ENCODE measurements around the gene ZNF839. TPM values are rescaled to one million over a fixed set of nuclear protein-coding genes. Genes with fewer than 3 reads are reported as not detected.

The ZNF839 gene
- 10.7 and 12.9 TPM in 2 replicates for total RNA-seq

DNA sequence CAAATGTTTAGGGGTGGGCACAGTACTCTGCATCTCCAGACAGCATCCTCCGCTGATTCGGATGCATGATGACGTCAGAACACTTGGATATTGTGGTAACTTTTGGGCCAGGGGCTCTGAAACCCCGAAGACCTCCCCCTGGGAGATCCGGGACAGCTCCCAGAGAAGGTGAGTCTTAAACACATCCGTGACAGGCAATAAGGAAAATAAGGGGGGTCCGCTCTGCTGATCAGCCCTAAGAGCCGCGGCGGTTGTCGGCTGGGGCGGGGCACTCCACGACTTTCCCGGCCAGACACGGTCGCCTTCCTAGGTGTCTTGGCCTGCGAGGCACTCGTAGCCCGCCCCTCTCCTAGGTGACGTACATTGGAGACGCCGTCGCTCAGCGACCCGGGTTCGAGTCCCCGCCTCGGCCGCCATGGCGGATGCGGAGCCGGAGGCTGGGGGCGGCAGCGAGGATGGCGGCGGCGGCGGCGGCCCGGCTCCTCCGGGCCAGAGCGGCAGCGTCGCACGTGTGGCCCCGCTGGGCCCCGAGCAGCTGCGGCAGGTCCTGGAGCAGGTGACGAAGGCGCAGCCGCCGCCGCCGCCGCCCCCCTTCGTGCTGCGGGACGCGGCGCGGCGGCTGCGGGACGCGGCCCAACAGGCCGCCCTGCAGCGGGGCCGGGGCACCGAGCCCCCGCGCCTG is at the start of gene ZNF839:
TSS of gene ZNF839 (plus strand) at position 396 of the 682 bp plus-strand sequence. CDS start at position 416, 20 bp downstream.

DNA sequence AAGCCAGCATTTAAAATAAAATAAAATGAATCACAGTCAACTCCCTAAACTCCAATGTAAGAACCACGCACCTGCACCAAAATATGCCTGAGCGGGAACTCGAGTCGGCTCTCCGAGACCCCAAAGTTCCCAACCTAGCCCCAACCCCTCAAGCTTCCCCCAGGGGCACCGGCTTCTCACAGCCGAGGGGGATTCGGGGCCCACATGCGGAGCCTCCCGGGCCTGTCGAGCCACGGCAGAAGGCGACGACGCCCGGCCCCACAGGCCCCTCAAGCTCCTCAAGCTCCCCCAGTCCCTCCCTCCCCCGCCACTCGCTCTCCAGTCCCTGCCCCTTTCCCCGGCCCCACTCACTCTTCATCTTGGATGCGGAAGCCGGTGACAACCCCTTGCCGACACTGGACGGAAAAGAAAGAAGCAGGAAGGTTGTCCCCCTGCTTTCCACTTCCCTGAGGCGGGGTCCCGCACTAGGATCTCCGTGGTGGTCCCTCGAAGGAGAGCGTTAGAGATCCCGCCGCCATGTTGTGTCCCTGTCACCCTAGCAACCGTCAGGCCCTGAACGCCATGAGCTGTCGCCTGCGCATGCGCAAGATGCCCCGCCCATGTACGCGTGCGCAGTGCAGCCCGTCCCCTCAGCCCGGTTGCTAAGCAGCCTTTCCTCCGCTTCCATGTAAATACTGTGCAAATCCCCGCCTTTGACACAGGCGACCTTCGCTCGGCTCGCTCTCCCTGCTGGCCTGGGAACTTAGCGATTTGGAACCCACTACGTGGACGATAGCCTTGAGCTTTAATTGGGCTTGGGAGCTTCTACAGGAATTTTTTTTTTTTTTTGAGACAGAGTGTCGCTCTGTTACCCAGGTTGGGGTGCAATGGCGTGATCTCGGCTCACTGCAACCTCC is 14.7 kb upstream of the ZNF839 start, which contains the start of gene MOK:
TSS of gene MOK (minus strand) at position 554 of the 896 bp plus-strand sequence. CDS start at position 358, 196 bp downstream.

DNA sequence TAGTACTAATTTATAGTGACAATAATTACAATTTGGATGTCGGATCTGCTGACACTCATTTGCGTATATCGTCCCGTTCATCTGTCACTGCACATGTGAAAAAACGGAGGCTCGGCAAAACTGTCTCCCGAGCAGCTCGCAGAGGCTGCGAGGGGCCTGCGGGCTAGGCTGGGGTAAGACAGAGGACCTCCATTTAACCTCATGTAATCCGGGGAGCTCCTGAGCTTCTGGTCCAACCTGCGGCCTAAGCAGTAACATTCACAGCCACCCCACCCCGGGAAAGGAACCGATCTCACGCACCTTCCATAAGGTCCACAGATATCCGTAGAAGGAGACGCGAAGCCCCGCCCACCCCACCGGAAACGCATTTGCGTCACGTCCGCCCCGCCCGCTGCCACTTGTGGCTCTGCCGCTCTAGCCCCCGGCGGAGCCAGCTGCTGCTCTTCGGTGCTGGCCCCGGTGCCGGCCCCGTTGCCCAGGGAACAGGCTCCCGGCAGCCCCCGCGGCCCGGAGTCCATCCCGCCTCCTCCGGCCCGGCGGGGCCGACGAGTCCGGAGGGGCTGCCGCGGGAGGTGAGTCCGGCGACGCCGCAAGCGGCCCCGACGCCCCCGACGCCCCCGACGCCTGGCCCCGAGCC is 43.1 kb downstream of the ZNF839 start, which contains the start of the genes CINP and TECPR2:
TSS of gene CINP (minus strand) at position 346 of the 637 bp plus-strand sequence. CDS start at position 307, 39 bp downstream.
TSS of gene TECPR2 (plus strand) at position 397 of the 637 bp plus-strand sequence. CDS start 13,781 bp downstream, outside the sequence.

Other genes with a start within 250 kb of the ZNF839 start
- gene HSP90AA1, start 232.7 kb upstream of the ZNF839 start, total RNA-seq: 546 and 628 TPM in 2 replicates
- gene WDR20, start 179.8 kb upstream of the ZNF839 start, total RNA-seq: 15.1 and 16.7 TPM in 2 replicates
- 10.4 and 10.8 TPM in 2 replicates for gene MOK, start 14.6 kb upstream of the ZNF839 start, total RNA-seq
- gene CINP, start 43.1 kb downstream of the ZNF839 start, total RNA-seq: 58.0 and 66.9 TPM in 2 replicates
- gene TECPR2, start 43.2 kb downstream of the ZNF839 start, total RNA-seq: 6.3 and 8.0 TPM in 2 replicates
- gene ANKRD9, start 190.0 kb downstream of the ZNF839 start, total RNA-seq: 46.3 and 72.0 TPM in 2 replicates